ENCODE results near the gene WNT16.

The WNT16 gene

GRCh38 chr7:121376979-121377378 lies 48.2 kb downstream of the WNT16 start:
- Histone ChIP-seq H3K27ac (ENCODE audit: low read depth, low read length) (no peak overlapping the region), H3K4me1 (ENCODE audit: control insufficient read depth, insufficient read depth, low read length) (no peaks in the 10 kb centered on the region), H3K27me3 (ENCODE audit: control insufficient read depth, insufficient read depth, low read length) (no peaks in the 10 kb centered on the region), H3K4me3 (ENCODE audit: low read depth, low read length) (no peak overlapping the region), H3K9me3 (ENCODE audit: control insufficient read depth, insufficient read depth, low read depth, low read length) (no peaks in the 10 kb centered on the region), H3K36me3 (ENCODE audit: control insufficient read depth, insufficient read depth, low read length) (peaks cover 61% of the 10 kb centered on the region), H3K9ac (ENCODE audit: low read length) (no peak overlapping the region)

- Histone ChIP-seq H3K36me3 (ENCODE audit: control insufficient read depth, insufficient read depth, low read length) (peaks cover 46% of the 10 kb centered on the region), H3K4me3 (ENCODE audit: low read depth, low read length) (no peak overlapping the region), H3K4me1 (ENCODE audit: control insufficient read depth, insufficient read depth, low read length) (no peaks in the 10 kb centered on the region), H3K9me3 (ENCODE audit: control insufficient read depth, insufficient read depth, low read depth, low read length) (no peaks in the 10 kb centered on the region), H3K27me3 (ENCODE audit: control insufficient read depth, insufficient read depth, low read length) (no peaks in the 10 kb centered on the region), H3K9ac (ENCODE audit: low read length) (no peak overlapping the region), H3K27ac (ENCODE audit: low read depth, low read length) (no peak overlapping the region)
Measured at GRCh38 chr7:121379930-121380329, 51.1 kb downstream of the WNT16 start.

- Histone ChIP-seq H3K4me3 (ENCODE audit: low read depth, low read length) (no peak overlapping the region), H3K27ac (ENCODE audit: low read depth, low read length) (no peak overlapping the region), H3K4me1 (ENCODE audit: control insufficient read depth, insufficient read depth, low read length) (peaks cover 4% of the 10 kb centered on the region; the same call in 1 of the 2 replicates), H3K9me3 (ENCODE audit: control insufficient read depth, insufficient read depth, low read depth, low read length) (no peaks in the 10 kb centered on the region), H3K36me3 (ENCODE audit: control insufficient read depth, insufficient read depth, low read length) (peaks cover 21% of the 10 kb centered on the region), H3K9ac (ENCODE audit: low read length) (no peak overlapping the region), H3K27me3 (ENCODE audit: control insufficient read depth, insufficient read depth, low read length) (no peaks in the 10 kb centered on the region)
Measured at GRCh38 chr7:121382473-121382872, 53.7 kb downstream of the WNT16 start.

- Histone ChIP-seq H3K36me3 (ENCODE audit: control insufficient read depth, insufficient read depth, low read length) (peaks cover 12% of the 10 kb centered on the region), H3K27me3 (ENCODE audit: control insufficient read depth, insufficient read depth, low read length) (no peaks in the 10 kb centered on the region), H3K4me1 (ENCODE audit: control insufficient read depth, insufficient read depth, low read length) (peaks cover 4% of the 10 kb centered on the region; the same call in 1 of the 2 replicates), H3K27ac (ENCODE audit: low read depth, low read length) (no peak overlapping the region), H3K4me3 (ENCODE audit: low read depth, low read length) (no peak overlapping the region), H3K9ac (ENCODE audit: low read length) (no peak overlapping the region), H3K9me3 (ENCODE audit: control insufficient read depth, insufficient read depth, low read depth, low read length) (no peaks in the 10 kb centered on the region)
Measured at GRCh38 chr7:121383235-121383910, 54.6 kb downstream of the WNT16 start.

- Histone ChIP-seq H3K9ac (ENCODE audit: low read length) (no peak overlapping the region), H3K4me3 (ENCODE audit: low read depth, low read length) (no peak overlapping the region), H3K4me1 (ENCODE audit: control insufficient read depth, insufficient read depth, low read length) (peaks cover 11% of the 10 kb centered on the region; the same call in 1 of the 2 replicates), H3K36me3 (ENCODE audit: control insufficient read depth, insufficient read depth, low read length) (peaks cover 9% of the 10 kb centered on the region), H3K27me3 (ENCODE audit: control insufficient read depth, insufficient read depth, low read length) (no peaks in the 10 kb centered on the region), H3K27ac (ENCODE audit: low read depth, low read length) (no peak overlapping the region), H3K9me3 (ENCODE audit: control insufficient read depth, insufficient read depth, low read depth, low read length) (no peaks in the 10 kb centered on the region)
Measured at GRCh38 chr7:121384265-121384664, 55.5 kb downstream of the WNT16 start.

- peaks cover 4% of the 10 kb centered on the region; the same call in 1 of the 2 replicates for H3K36me3 ChIP-seq (ENCODE audit: control insufficient read depth, insufficient read depth, low read length)
- H3K9me3 ChIP-seq (ENCODE audit: control insufficient read depth, insufficient read depth, low read depth, low read length): no peaks in the 10 kb centered on the region
- no peak overlapping the region for H3K4me3 ChIP-seq (ENCODE audit: low read depth, low read length)
- no peak overlapping the region for H3K9ac ChIP-seq (ENCODE audit: low read length)
- peaks cover 11% of the 10 kb centered on the region; the same call in 1 of the 2 replicates for H3K4me1 ChIP-seq (ENCODE audit: control insufficient read depth, insufficient read depth, low read length)
- H3K27ac ChIP-seq (ENCODE audit: low read depth, low read length): no peak overlapping the region
- no peaks in the 10 kb centered on the region for H3K27me3 ChIP-seq (ENCODE audit: control insufficient read depth, insufficient read depth, low read length)
Measured at GRCh38 chr7:121385056-121385799, 56.4 kb downstream of the WNT16 start.

- no peaks in the 10 kb centered on the region for H3K9me3 ChIP-seq (ENCODE audit: control insufficient read depth, insufficient read depth, low read depth, low read length)
- no peak overlapping the region for H3K4me3 ChIP-seq (ENCODE audit: low read depth, low read length)
- no peak overlapping the region for H3K9ac ChIP-seq (ENCODE audit: low read length)
- H3K27me3 ChIP-seq (ENCODE audit: control insufficient read depth, insufficient read depth, low read length): no peaks in the 10 kb centered on the region
- peaks cover 11% of the 10 kb centered on the region; the same call in 1 of the 2 replicates for H3K4me1 ChIP-seq (ENCODE audit: control insufficient read depth, insufficient read depth, low read length)
- no peak overlapping the region for H3K27ac ChIP-seq (ENCODE audit: low read depth, low read length)
- peaks cover 4% of the 10 kb centered on the region; the same call in 1 of the 2 replicates for H3K36me3 ChIP-seq (ENCODE audit: control insufficient read depth, insufficient read depth, low read length)
Measured at GRCh38 chr7:121385800-121386179, 57.0 kb downstream of the WNT16 start.

- Histone ChIP-seq H3K27me3 (ENCODE audit: control insufficient read depth, insufficient read depth, low read length) (no peaks in the 10 kb centered on the region), H3K4me3 (ENCODE audit: low read depth, low read length) (no peak overlapping the region), H3K4me1 (ENCODE audit: control insufficient read depth, insufficient read depth, low read length) (peaks cover 11% of the 10 kb centered on the region; the same call in 1 of the 2 replicates), H3K27ac (ENCODE audit: low read depth, low read length) (no peak overlapping the region), H3K9me3 (ENCODE audit: control insufficient read depth, insufficient read depth, low read depth, low read length) (peaks cover 2% of the 10 kb centered on the region; the same call in 1 of the 2 replicates), H3K9ac (ENCODE audit: low read length) (no peak overlapping the region), H3K36me3 (ENCODE audit: control insufficient read depth, insufficient read depth, low read length) (peaks cover 11% of the 10 kb centered on the region)
Measured at GRCh38 chr7:121388950-121389349, 60.1 kb downstream of the WNT16 start.

- H3K4me1 ChIP-seq (ENCODE audit: control insufficient read depth, insufficient read depth, low read length): peaks cover 17% of the 10 kb centered on the region
Measured at GRCh38 chr7:121390109-121390508, 61.3 kb downstream of the WNT16 start.

GRCh38 chr7:121390617-121391016 lies 61.8 kb downstream of the WNT16 start:
- H3K4me3 ChIP-seq (ENCODE audit: low read depth, low read length): no peak overlapping the region
- H3K9ac ChIP-seq (ENCODE audit: low read length): no peak overlapping the region
- peaks cover 2% of the 10 kb centered on the region; the same call in 1 of the 2 replicates for H3K9me3 ChIP-seq (ENCODE audit: control insufficient read depth, insufficient read depth, low read depth, low read length)
- H3K27me3 ChIP-seq (ENCODE audit: control insufficient read depth, insufficient read depth, low read length): no peaks in the 10 kb centered on the region
- peaks cover 17% of the 10 kb centered on the region for H3K4me1 ChIP-seq (ENCODE audit: control insufficient read depth, insufficient read depth, low read length)
- peaks cover 11% of the 10 kb centered on the region for H3K36me3 ChIP-seq (ENCODE audit: control insufficient read depth, insufficient read depth, low read length)
- H3K27ac ChIP-seq (ENCODE audit: low read depth, low read length): no peak overlapping the region

More at GRCh38 chr7:121390109-121390508, 61.3 kb downstream of the WNT16 start:
- H3K4me3 ChIP-seq (ENCODE audit: low read depth, low read length): no peak overlapping the region
- peaks cover 2% of the 10 kb centered on the region; the same call in 1 of the 2 replicates for H3K9me3 ChIP-seq (ENCODE audit: control insufficient read depth, insufficient read depth, low read depth, low read length)
- peaks cover 11% of the 10 kb centered on the region for H3K36me3 ChIP-seq (ENCODE audit: control insufficient read depth, insufficient read depth, low read length)
- no peaks in the 10 kb centered on the region for H3K27me3 ChIP-seq (ENCODE audit: control insufficient read depth, insufficient read depth, low read length)
- H3K9ac ChIP-seq (ENCODE audit: low read length): no peak overlapping the region
- H3K27ac ChIP-seq (ENCODE audit: low read depth, low read length): no peak overlapping the region
